ENCODE results near the gene RBM15B. TPM values are rescaled to one million over a fixed set of nuclear protein-coding genes. Genes with fewer than 3 reads are reported as not detected.

RBM15B gene
- total and polyA plus RNA-seq, 12 donors: 3.6 to 17.1 (median 13.4) TPM

DNA sequence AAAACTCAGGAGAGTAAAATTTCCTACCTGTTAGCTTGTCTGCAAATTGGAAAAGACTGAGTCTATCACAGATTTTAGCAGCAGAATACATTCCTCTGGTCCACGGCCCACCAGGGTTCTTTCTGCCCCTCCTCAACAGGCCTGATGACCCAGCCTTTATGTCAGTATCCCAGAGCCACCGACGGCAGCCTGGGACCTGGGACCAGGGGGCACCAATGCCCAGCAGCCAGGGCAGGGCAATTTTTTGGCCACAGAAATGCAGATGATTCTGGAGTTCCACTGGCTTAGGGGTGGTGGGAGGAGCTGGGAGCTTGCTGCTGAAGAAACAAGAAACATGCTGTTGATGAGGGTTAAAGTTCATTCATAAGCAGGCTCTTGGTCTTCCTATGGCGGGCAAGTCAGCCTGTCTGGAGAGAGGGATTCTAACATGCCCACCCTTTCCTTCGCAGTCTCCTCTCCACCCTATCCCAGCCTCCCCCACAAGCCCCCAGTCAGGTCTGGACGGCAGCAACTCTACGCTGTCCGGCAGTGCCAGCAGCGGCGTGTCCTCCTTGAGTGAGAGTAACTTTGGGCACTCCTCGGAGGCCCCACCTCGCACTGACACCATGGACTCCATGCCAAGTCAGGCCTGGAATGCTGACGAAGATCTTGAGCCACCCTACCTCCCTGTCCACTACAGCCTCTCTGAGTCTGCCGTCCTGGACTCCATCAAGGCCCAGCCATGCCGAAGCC is 10.3 kb upstream of the RBM15B start:
- intact Hi-C loops (cut with DNase I): loop anchor here in 3 of 10 donors (10.0 kb wide), 2 partner anchors 304 to 806 kb away; no protein-coding TSS in a partner anchor
- Histone ChIP-seq H3K4me1 (peaks cover 6 to 16% (median 14%) of the 10 kb centered on the region in 9 donors), H3K27ac (no peak overlapping the region), H3K4me3 (no peak overlapping the region), H3K9me3 (no peaks in the 10 kb centered on the region), H3K27me3 (no peaks in the 10 kb centered on the region), H3K36me3 (no peaks in the 10 kb centered on the region)
- ATAC-seq: no peak
- TF ChIP-seq, protein P1, sequence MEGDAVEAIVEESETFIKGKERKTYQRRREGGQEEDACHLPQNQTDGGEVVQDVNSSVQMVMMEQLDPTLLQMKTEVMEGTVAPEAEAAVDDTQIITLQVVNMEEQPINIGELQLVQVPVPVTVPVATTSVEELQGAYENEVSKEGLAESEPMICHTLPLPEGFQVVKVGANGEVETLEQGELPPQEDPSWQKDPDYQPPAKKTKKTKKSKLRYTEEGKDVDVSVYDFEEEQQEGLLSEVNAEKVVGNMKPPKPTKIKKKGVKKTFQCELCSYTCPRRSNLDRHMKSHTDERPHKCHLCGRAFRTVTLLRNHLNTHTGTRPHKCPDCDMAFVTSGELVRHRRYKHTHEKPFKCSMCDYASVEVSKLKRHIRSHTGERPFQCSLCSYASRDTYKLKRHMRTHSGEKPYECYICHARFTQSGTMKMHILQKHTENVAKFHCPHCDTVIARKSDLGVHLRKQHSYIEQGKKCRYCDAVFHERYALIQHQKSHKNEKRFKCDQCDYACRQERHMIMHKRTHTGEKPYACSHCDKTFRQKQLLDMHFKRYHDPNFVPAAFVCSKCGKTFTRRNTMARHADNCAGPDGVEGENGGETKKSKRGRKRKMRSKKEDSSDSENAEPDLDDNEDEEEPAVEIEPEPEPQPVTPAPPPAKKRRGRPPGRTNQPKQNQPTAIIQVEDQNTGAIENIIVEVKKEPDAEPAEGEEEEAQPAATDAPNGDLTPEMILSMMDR (IDR thresholded peaks at IDR 0.05): no peak
- 87 to 90% methylated on average over 15 of the region's 15 CpGs for WGBS, 2 donors
- DNase-seq: no peak

DNA sequence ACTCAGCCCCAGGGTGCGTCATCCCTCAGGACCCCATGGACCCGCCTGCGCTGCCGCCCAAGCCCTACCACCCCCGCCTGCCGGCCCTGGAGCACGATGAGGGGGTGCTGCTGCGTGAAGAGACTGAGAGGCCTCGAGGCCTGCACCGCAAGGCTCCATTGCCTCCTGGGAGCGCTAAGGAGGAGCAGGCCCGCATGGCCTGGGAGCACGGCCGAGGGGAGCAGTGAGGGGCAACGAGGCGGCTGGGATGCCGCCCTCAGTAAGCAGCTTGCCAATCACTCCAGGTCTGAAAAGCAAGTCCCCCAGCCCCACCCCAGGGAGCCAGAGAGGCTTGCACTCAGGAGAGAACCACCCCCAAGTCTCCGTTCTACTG is 9.8 kb upstream of the RBM15B start:
- no peak for DNase-seq
- H3K4me1 ChIP-seq: peaks cover 6 to 22% (median 19%) of the 10 kb centered on the region in 9 donors
- no peak for ATAC-seq
- intact Hi-C loops (cut with DNase I): loop anchor here in 3 of 10 donors (10.0 kb wide), 2 partner anchors 303 to 807 kb away; no protein-coding TSS in a partner anchor
- H3K9me3 ChIP-seq: no peaks in the 10 kb centered on the region
- H3K27ac ChIP-seq: no peak overlapping the region
- H3K36me3 ChIP-seq: peaks cover 0 to 1% (median 0%) of the 10 kb centered on the region in 9 donors
- TF ChIP-seq, protein P1 (IDR thresholded peaks at IDR 0.05): no peak
- no peaks in the 10 kb centered on the region for H3K27me3 ChIP-seq
- no peak overlapping the region for H3K4me3 ChIP-seq
- WGBS, 2 donors: 90 to 91% methylated on average over 18 of the region's 18 CpGs

DNA sequence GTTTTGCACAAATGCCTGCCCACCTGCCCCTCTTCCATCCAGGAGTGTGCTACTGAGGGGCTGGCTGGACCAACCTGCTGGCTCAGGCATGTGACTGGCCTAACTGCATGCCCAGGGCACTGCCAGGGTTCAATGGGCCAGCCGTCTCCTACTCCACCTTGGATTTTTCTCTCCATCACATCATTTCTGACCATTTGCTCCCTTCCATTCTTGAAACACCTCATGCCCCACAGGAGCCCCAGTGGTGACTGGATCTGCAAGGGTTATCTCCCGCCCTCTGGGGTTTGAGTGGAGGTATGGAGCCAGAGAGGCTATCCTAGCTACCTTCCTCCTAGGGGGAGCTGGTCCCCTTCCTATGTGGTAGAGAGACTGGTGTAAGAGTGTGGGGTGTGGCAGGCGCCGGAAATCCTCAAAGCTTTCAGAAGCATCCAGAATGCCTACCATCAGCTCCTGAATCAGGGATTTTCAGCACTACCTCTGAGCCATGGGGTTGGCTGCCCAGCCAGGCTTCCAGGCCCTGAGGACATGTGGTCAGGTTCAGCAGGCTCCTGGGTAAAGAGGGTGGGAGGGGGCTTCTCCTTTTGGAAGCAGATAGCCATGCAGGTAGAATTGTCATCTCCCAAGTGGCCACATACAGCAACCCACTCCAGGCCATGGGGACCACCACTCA is 8.9 kb upstream of the RBM15B start:
- TF ChIP-seq, protein P1 (IDR thresholded peaks at IDR 0.05): no peak
- no peak for DNase-seq
- no peak overlapping the region for H3K4me3 ChIP-seq
- no peak overlapping the region for H3K27ac ChIP-seq
- H3K36me3 ChIP-seq: peaks cover 0 to 10% (median 0%) of the 10 kb centered on the region in 9 donors
- H3K4me1 ChIP-seq: peaks cover 12 to 31% (median 28%) of the 10 kb centered on the region in 9 donors
- intact Hi-C loops (cut with DNase I): loop anchor here in 3 of 10 donors (10.0 kb wide), 2 partner anchors 303 to 807 kb away; no protein-coding TSS in a partner anchor
- ATAC-seq: no peak
- no peaks in the 10 kb centered on the region for H3K27me3 ChIP-seq
- no peaks in the 10 kb centered on the region for H3K9me3 ChIP-seq
- 93 to 94% methylated on average over 4 of the region's 4 CpGs for WGBS, 2 donors

DNA sequence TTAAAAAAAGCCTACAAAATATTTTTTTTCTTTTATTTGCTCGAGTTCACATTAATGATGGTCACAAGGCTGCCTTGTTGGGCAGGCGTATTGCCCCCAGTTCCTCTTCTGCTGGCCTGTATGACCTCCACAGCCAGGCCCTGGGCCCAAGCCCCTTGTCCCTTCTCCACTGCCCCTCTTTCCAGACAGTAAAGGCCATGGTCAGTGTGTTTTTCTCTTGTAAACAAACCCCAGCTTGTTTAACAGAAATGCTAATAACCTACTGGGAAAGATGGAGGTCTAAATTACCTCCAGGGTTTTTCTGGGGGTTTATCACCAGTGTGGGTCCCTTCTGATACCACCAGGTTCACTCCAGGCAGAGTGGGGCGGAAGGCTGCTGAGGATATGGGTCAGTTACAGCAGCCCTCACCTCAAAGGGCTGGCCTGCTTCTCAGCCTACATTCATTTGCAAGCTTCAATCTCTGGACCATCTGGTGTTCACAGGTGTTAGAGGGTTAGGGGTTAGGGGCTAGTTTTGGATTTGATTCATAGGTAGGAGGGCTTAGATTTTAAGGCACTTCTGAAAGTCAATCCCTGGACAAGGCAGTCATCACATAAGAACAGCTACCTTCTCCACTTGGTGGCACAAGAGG is 8.0 kb upstream of the RBM15B start:
- Histone ChIP-seq H3K4me3 (no peak overlapping the region), H3K27ac (no peak overlapping the region), H3K9me3 (no peaks in the 10 kb centered on the region), H3K36me3 (peaks cover 0 to 18% (median 8%) of the 10 kb centered on the region in 9 donors), H3K27me3 (no peaks in the 10 kb centered on the region), H3K4me1 (peaks cover 12 to 39% (median 36%) of the 10 kb centered on the region in 9 donors)
- TF ChIP-seq, protein P1 (IDR thresholded peaks at IDR 0.05): no peak
- 90 to 93% methylated on average over 3 of the region's 3 CpGs for WGBS, 2 donors
- no peak for ATAC-seq
- intact Hi-C loops (cut with DNase I): loop anchor here in 3 of 10 donors (10.0 kb wide), 2 partner anchors 302 to 808 kb away; no protein-coding TSS in a partner anchor
- DNase-seq: no peak
